Iris pigment epithelial cell (primary cell): ENCODE measurements around the gene ANTXR2.
"Not testable (repeated sequence)": the region's sequence is repeated elsewhere in the genome, so short reads cannot be mapped to it uniquely, and the experiment has no call there.

Source experiments
- DNase-seq: peaks from one replicate; pipeline ENCODE4 v3.0.0-alpha.2; 2011; ENCODE audit warnings: low read depth

The ANTXR2 gene

GRCh38 chr4:80072744-80073472 lies at the start of gene ANTXR2:
Gene ANTXR2, minus strand, starts transcription at chr4:80073229. Its CDS starts 669 bp downstream, at chr4:80072560.
- DNase-seq: peak; percentile 95

- DNase-seq: not testable (repeated sequence)
These were observed 48.8 kb upstream of the ANTXR2 start for GRCh38 chr4:80121815-80122214.

- DNase-seq: not testable (repeated sequence)
These were observed 46.6 kb upstream of the ANTXR2 start for GRCh38 chr4:80119620-80120019.

GRCh38 chr4:80116516-80116915 lies 43.5 kb upstream of the ANTXR2 start:
- no peak for DNase-seq

GRCh38 chr4:80115368-80116181 lies 42.5 kb upstream of the ANTXR2 start:
- no peak for DNase-seq

DNA sequence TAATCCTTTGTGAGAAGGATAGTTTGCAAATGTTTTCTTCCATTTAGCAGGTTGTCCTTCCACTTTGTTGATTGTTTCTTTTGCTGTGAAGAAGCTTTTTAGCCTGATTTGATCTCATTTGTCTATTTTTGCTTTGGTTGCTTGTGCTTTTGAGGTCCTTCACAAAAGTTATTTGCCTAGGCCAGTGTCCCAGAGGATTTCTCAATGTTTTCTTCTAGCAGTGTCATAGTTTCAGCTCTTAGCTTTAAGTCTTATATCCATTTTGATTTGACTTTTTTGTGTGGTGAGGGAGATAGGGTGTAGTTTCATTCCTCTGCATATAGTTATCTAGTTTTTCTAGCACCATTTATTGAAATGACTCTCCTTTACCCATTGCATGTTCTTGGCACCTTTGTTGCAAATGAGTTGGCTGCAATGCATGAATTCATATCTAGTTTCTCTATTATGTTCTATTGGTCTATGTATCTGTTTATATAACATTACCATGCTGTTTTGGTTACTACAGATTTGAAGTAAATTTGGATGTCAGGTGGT lies 41.8 kb upstream of the ANTXR2 start:
- no peak for DNase-seq

DNA sequence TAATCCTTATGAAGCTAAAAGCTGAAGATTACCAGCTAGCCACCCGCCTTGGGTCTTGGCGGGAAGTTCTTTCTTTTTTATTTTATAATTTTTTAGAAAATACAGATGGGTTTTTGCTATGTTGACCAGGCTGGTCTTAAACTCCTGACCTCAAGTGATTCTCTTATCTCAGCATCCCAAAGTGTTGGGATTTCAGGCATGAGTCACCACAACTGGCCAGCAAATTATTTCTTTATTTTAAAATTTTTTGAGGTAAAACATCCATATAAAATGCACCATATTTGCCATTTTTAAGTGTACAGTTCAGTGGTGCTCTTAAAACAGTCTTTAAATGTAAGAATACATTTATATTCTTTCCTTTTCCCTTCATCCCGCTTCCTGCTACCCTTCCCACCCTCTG lies 40.6 kb upstream of the ANTXR2 start:
- no peak for DNase-seq

- DNase-seq: no peak
These were observed 39.2 kb upstream of the ANTXR2 start for GRCh38 chr4:80112236-80112635.

DNA sequence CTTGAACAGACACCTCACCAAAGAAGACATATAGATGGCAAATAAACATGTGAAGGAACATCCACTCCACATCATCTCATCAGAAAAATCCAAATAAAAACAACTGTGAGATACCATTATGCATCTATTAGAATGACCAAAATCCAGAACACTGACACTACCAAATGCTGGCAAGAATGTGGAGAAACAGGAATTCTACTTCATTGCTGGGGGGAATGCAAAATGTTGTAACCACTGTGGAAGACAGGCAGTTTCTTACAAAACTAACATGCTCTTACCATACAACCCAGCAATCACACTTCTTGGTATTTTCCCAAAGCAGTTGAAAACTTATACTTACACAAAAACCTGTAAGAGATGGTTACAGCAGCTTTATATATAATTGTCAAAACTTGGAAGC lies 38.2 kb upstream of the ANTXR2 start:
- no peak for DNase-seq

DNA sequence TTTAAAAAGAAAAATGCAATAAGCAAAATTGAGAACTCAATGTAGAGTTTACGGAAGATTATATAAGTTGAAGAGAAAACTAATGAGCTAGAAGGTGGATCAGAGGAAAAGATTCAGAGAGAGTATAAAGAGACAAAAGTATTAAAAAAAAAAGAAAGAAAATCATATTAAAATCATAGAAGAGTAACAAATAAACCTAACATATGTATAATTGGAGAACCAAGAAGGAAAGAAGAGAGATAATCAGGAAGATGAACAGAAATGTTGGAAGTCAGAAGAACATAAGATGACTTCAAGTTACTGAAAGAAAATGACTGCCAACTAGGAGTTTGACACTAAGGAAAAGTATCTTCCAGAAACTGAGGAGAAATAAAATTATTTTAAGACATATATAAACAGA lies 34.3 kb upstream of the ANTXR2 start:
- no peak for DNase-seq

GRCh38 chr4:80104927-80105326 lies 31.9 kb upstream of the ANTXR2 start:
- no peak for DNase-seq

DNA sequence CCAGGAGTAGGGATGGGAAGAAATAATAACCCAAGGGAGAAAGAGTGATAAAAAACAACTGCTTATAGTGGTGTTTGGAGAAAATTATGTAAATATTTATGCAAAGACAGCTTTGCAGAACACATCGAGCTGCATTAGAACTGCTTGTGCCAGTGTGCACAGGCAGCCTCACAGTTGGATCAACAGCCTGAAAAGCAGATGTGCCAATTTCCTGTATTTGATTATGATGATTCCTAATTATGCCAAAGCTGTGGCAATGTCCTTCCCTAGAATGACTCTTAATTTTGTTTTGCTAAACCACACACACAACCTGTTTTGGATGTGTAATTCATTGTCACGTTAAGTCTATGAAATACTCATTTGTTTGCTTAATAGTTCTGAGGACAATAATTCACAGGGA lies 30.6 kb upstream of the ANTXR2 start:
- DNase-seq: no peak

DNA sequence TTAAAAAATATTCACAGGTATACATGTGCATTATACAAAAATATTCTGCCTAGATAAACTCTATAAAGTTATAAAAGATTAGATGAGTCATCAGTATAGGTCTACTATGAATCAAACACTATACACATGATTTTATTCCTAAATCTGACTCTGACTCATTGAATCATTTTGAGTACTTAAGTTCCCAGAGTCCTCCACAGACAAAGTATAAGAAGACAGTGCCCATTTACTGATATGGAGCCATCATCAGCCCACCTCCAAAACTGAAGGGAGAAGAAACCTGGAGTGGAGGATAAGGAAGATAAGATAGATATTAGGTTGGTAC lies 28.7 kb upstream of the ANTXR2 start:
- peak; percentile 26 for DNase-seq

DNA sequence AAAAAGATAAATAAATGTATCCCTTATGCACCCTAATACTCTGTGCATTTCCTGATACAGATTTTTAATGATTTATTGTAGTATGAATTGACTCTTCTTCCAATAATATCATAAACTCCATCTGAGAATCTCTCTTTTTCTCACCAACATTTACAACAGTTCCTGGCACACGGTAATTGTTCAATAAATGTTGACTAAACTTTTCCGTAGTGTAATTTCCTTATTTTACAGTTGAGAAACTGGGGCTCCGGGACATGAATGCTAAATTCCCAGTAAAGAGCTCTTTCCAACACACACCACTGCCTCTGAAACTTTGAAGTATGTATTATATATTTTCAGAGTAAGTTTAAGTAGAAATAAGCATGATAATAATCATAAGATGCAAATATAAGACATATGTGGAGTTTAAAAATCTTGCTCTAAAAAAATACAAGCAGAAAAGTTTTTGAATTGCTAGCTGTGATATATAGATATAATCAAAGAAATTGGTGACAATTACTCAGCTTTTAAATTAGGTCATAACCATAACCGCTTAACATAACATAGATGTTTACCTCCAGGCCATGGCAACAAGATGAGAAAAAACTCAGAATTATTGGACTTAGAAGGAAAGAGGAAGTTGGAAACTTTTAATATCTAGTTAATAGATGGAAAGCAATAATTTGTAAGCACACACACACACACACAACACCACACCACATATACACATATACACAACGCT lies 28.2 kb upstream of the ANTXR2 start:
- no peak for DNase-seq

DNA sequence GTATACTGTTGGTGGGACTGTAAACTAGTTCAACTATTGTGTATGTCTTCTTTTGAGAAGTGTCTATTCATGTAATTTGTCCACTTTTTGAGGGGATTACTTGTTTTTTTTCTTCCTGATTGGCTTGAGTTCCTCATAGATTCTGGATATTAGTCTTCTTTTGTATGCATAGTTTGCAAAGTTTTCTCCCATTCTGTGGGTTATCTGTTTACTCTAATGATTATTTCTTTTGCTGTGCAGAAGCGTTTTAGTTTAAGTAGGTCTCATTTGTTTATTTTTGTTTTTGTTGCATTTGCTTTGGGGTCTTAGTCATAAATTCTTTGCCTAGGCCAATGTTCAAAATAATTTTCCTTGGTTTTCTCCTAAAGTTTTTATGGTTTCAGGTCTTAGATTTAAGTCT lies 26.6 kb upstream of the ANTXR2 start:
- no peak for DNase-seq

DNA sequence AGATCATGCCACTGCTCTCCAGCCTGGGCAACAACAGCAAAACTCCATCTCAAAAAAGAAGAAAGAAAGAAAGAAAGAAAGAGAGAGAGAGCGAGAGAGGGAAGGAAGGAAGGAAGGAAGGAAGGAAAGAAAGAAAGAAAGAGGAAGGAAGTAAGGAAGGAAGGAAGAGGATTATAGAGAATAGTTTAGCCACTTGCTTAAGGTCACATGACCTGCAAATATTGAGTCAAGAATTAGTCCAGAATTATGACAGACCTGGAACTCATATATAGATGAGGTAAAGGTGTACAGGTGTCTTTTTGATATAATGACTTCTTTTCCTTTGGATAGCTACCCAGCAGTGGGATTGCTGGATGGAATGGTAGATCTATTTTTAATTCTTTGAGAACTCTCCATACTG lies 25.6 kb upstream of the ANTXR2 start:
- DNase-seq: no peak

DNA sequence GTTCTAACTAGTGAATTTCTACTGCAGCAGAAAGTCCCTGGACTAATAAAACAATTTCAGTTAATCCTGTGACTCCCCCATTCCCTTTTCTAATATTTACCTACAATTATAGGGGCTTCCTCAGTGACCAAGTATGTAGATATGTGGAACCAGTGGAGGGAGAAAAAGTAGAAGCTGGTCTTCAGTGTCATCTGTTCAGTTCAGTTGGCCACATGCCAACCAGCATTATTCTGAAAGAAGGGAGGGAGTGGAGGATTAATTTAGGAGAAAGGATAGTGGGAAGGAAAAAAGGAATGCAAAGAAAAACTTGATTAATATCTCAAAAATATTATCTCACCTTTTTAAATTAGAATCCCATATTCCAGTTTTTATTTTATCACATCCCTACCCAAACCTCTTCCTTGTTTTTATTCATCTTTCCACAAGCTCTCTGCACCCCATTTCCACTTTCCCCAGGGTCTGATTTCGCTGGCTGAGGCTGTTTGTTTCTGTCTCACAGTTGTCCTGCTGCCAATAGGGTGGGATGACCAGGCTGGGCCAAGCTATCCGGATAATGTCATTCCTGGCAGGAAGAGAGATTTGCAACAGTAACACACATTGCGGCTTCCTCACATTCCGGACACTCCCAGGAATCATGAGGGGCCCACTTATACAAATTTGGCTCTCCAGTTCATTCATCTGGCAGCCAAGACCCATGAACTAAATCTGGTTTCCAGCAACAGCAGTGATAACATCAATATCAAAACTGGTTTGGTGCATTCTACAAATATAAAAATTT lies 24.6 kb upstream of the ANTXR2 start:
- peak; percentile 68 for DNase-seq

- no peak for DNase-seq
These were observed 23.3 kb upstream of the ANTXR2 start for GRCh38 chr4:80096175-80096850.

DNA sequence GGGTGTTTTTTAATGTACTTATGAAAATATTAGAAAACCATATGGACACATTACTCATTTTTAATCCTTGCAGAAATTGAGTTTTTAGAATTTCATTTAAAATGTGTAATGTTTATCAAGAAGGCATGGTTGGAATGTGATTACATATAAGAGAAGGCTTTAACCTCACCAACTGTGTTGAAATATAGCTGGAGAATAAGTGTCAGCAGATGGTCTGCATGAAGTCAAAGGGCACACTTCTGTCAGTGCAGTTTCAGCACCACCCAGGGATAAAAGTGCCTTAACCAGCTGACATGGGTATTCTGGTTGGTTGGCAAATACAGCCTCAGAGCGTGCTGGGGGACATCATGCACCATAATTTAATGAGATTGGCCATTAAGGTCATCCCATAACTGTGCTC lies 21.2 kb upstream of the ANTXR2 start:
- DNase-seq: peak; percentile 80

GRCh38 chr4:80093563-80093962 lies 20.5 kb upstream of the ANTXR2 start:
- no peak for DNase-seq

DNA sequence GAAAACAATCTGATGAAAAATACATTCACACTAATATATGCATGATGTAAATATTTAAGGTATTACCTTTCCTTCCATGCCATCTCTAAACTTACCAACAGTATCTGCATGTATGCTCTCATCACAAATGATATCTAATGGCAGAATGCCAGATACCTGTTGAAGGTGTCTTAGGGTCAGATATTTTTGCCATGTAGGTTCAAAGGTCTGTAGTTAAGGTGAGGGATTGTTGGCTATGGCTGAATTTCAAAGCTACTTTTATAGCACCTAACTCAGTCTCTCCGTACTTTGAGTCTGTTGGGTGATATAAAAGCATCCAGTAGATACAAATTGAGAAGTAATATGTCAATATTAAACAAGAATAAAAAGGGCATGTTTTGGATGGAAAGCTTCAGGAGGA lies 19.8 kb upstream of the ANTXR2 start:
- DNase-seq: no peak
